Neural cell (in vitro differentiated cells): ENCODE results near the gene TMEM131. TPM values are rescaled to one million over a fixed set of nuclear protein-coding genes. Genes with fewer than 3 reads are reported as not detected.

Experiments
- H2AFZ ChIP-seq: fragments of 200-600, 300-800 bp; sonication (generic), shearing (Covaris generic); 2 replicates; pipeline ENCODE4 v1.6.0; 2014; ENCODE audit warnings: low read depth, mild to moderate bottlenecking, antibody characterized with exemption, low read length, moderate library complexity
- H3F3A ChIP-seq: fragments of 200-600 bp; shearing (Covaris generic); 2 replicates; pipeline ENCODE4 v1.6.1; 2016; ENCODE audit warnings: mild to moderate bottlenecking, moderate library complexity, mixed read lengths, antibody characterized with exemption, low read length; ENCODE audit not compliant: insufficient read depth, poor library complexity, severe bottlenecking
- H3K27ac ChIP-seq: fragments of 200-600, 300-800 bp; sonication (generic), shearing (Covaris generic); 2 replicates; pipeline ENCODE4 v1.5.1; 2014; ENCODE audit warnings: mild to moderate bottlenecking, low read length, moderate library complexity
- H3K27me3 ChIP-seq: fragments of 300-800, 200-600 bp; sonication (generic), shearing (Covaris generic); 2 replicates; pipeline ENCODE4 v1.6.0; 2014; ENCODE audit warnings: mild to moderate bottlenecking, low read depth, low read length, moderate library complexity; ENCODE audit not compliant: insufficient read depth
- H3K36me3 ChIP-seq: fragments of 300-800, 200-600 bp; sonication (generic), shearing (Covaris generic); 2 replicates; pipeline ENCODE4 v1.5.1; 2014; ENCODE audit warnings: mild to moderate bottlenecking, antibody characterized with exemption, low read length, moderate library complexity; ENCODE audit not compliant: insufficient read depth
- H3K4me2 ChIP-seq: fragments of 300-800, 200-600 bp; sonication (generic), shearing (Covaris generic); 2 replicates; pipeline ENCODE4 v1.6.0; 2014; ENCODE audit warnings: mild to moderate bottlenecking, low read length
- H3K4me3 ChIP-seq: fragments of 300-800, 200-600 bp; sonication (generic), shearing (Covaris generic); 2 replicates; pipeline ENCODE4 v1.5.1; 2014; ENCODE audit warnings: mild to moderate bottlenecking, low read length, moderate library complexity
- H3K79me2 ChIP-seq: fragments of 200-600 bp; shearing (Covaris generic); replicated peaks from 2 replicates; pipeline ENCODE4 v1.6.0; 2014; ENCODE audit warnings: mild to moderate bottlenecking, low read length, moderate library complexity; ENCODE audit not compliant: insufficient read depth
- H3K9ac ChIP-seq: fragments of 300-800, 200-600 bp; sonication (generic), shearing (Covaris generic); 2 replicates; pipeline ENCODE4 v1.6.1; 2016; ENCODE audit warnings: mild to moderate bottlenecking, low read length, mixed read lengths
- H3K9me2 ChIP-seq: fragments of 200-600 bp; shearing (Covaris generic); 2 replicates; pipeline ENCODE4 v1.6.1; 2016; ENCODE audit warnings: mild to moderate bottlenecking, low read length, mixed read lengths; ENCODE audit not compliant: insufficient read depth
- H3K9me3 ChIP-seq: fragments of 200-600, 300-800 bp; sonication (generic), shearing (Covaris generic); 2 replicates; pipeline ENCODE4 v1.6.1; 2016; ENCODE audit warnings: mild to moderate bottlenecking, mixed run types, low read length, moderate library complexity, mixed read lengths
- H4K20me1 ChIP-seq: fragments of 200-600 bp; shearing (Covaris generic); 2 replicates; pipeline ENCODE4 v1.6.1; 2016; ENCODE audit warnings: mild to moderate bottlenecking, mixed run types; ENCODE audit not compliant: insufficient read depth
- CTCF ChIP-seq: fragments of 450-650 bp; IDR thresholded peaks from 2 replicates; pipeline ENCODE4 v1.5.1; 2014; ENCODE audit warnings: antibody characterized with exemption, mild to moderate bottlenecking, moderate library complexity; ENCODE audit not compliant: poor library complexity, severe bottlenecking
- EP300 ChIP-seq: fragments of 450-650 bp; conservative IDR thresholded peaks from 2 replicates; pipeline ENCODE4 v1.6.1; 2014; ENCODE audit warnings: antibody characterized with exemption, mild to moderate bottlenecking, moderate library complexity; ENCODE audit not compliant: poor library complexity, severe bottlenecking
- MXI1 ChIP-seq: fragments of 450-650 bp; conservative IDR thresholded peaks from 2 replicates; pipeline ENCODE4 v1.6.1; 2014; ENCODE audit warnings: antibody characterized with exemption, mild to moderate bottlenecking; ENCODE audit not compliant: poor library complexity, severe bottlenecking
- REST ChIP-seq: IDR thresholded peaks from 2 replicates; pipeline ENCODE4 v1.6.1; 2012; ENCODE audit warnings: borderline replicate concordance
- SMC3 ChIP-seq: fragments of 450-650 bp; conservative IDR thresholded peaks from 2 replicates; pipeline ENCODE4 v1.6.1; 2014; ENCODE audit warnings: antibody characterized with exemption, mild to moderate bottlenecking, moderate library complexity; ENCODE audit not compliant: poor library complexity
- polyA plus RNA-seq: library from polyadenylated mRNA; depleted of rRNA; stranded (reverse); fragments of >200 nt; gene quantifications from 2 replicates; pipeline ENCODE4 v1.2.3, GENCODE V29; 2014

The TMEM131 gene
- polyA plus RNA-seq, 1 donor from 2014 or later, result 9.6 TPM

- H3K9me3 ChIP-seq, result no peaks in the 10 kb centered on the region
- no peaks in the 10 kb centered on the region for H3K27me3 ChIP-seq
- no peaks in the 10 kb centered on the region for H3K36me3 ChIP-seq
- H3F3A ChIP-seq, result no peaks in the 10 kb centered on the region
- no peak overlapping the region for H3K4me2 ChIP-seq
- H3K79me2 ChIP-seq, result no peaks in the 10 kb centered on the region
- H3K9me2 ChIP-seq, result no peaks in the 10 kb centered on the region
- H4K20me1 ChIP-seq, result no peaks in the 10 kb centered on the region
- H3K9ac ChIP-seq, result no peak overlapping the region
- no peak overlapping the region for H3K4me3 ChIP-seq
- H3K27ac ChIP-seq, result no peak overlapping the region
- no peak overlapping the region for H2AFZ ChIP-seq
- no peak for TF ChIP-seq MXI1
- TF ChIP-seq SMC3, result no peak
- TF ChIP-seq CTCF, result no peak
- no peak for TF ChIP-seq REST
- no peak for TF ChIP-seq EP300
These were observed 257.3 kb downstream of the TMEM131 start for GRCh38 chr2:97738179-97739019.

GRCh38 chr2:97737421-97738178 is 258.1 kb downstream of the TMEM131 start:
- Histone ChIP-seq H3K4me2 (no peak overlapping the region), H3K27ac (no peak overlapping the region), H3K9me2 (no peaks in the 10 kb centered on the region), H3K4me3 (no peak overlapping the region), H3K27me3 (no peaks in the 10 kb centered on the region), H3K79me2 (no peaks in the 10 kb centered on the region), H3K9me3 (no peaks in the 10 kb centered on the region), H2AFZ (no peak overlapping the region), H3K9ac (no peak overlapping the region), H3K36me3 (no peaks in the 10 kb centered on the region), H3F3A (no peaks in the 10 kb centered on the region), H4K20me1 (no peaks in the 10 kb centered on the region)
- TF ChIP-seq EP300 (no peak), REST (no peak)
